Right lobe of liver (tissue), 6 donors: ENCODE measurements around the gene VWA8. TPM values are rescaled to one million over a fixed set of nuclear protein-coding genes. Genes with fewer than 3 reads are reported as not detected.
"Not testable (repeated sequence)": the region's sequence is repeated elsewhere in the genome, so short reads cannot be mapped to it uniquely, and the experiment has no call there.

Source experiments
- ATAC-seq, 4 donors: fragments of 200-7000 bp; cut with Tn5 transposase; one replicate each; pipeline ENCODE4 v1.9.1; 2020; ENCODE audit warnings: mild to moderate bottlenecking in 4 of 4, moderate library complexity in 4 of 4
- DNase-seq, 3 donors: peaks; one replicate each; pipeline ENCODE4 v3.0.0-alpha.2; 2020
- H3K27ac ChIP-seq, 3 donors: fragments of 200-600 bp; one replicate each; pipeline ENCODE4 v1.8.0; 2022
- H3K27me3 ChIP-seq, 2 donors: fragments of 200-600 bp; one replicate each; pipeline ENCODE4 v1.8.0; 2022
- H3K36me3 ChIP-seq, 4 donors: fragments of 200-600 bp; sonication (generic) in 1 of 4; one replicate each; pipeline versions ENCODE4 v1.5.1 to v1.8.0; 2017 to 2022; ENCODE audit warnings: control low read depth in 1 of 4
- H3K4me1 ChIP-seq, 4 donors: fragments of 200-600 bp; sonication (generic) in 1 of 4; one replicate each; pipeline versions ENCODE4 v1.5.1 to v1.8.0; 2017 to 2022; ENCODE audit warnings: control low read depth in 1 of 4
- H3K4me3 ChIP-seq, 3 donors: fragments of 200-600 bp; one replicate each; pipeline ENCODE4 v1.8.0; 2022
- H3K9me3 ChIP-seq, 4 donors: fragments of 200-600 bp; sonication (generic) in 1 of 4; one replicate each; pipeline versions ENCODE4 v1.5.1 to v1.8.0; 2017 to 2022; ENCODE audit warnings: control low read depth in 1 of 4
- CTCF ChIP-seq, 4 donors: fragments of 200-600 bp in 3 of 4; fragments of 450-650 bp in 1 of 4; IDR thresholded peaks; one replicate each; pipeline versions ENCODE4 v1.5.1 to v1.8.0; 2016 to 2022; ENCODE audit warnings: antibody characterized with exemption in 4 of 4, mild to moderate bottlenecking in 2 of 4
- POLR2A ChIP-seq: fragments of 450-650 bp; IDR thresholded peaks from one replicate; pipeline ENCODE4 v1.6.1; 2017; ENCODE audit warnings: antibody characterized with exemption, mild to moderate bottlenecking
- WGBS: methylation state at CpG from one replicate; pipeline ENCODE4 v1.1.6; 2018; ENCODE audit warnings: low coverage, low lambda C conversion rate; ENCODE audit not compliant: insufficient coverage; ENCODE audit errors: missing lambda C conversion rate; 5-methylcytosine and 5-hydroxymethylcytosine counted together
- intact Hi-C, 2 donors: fragments of 100-400 bp; cut with DNase I; formaldehyde crosslinking; loops; one replicate each; pipeline versions ENCODE4 v1.11.2 to v1.14.1; 2022
- total RNA-seq, 6 experiments: library from RNA; depleted of rRNA in 2 of 6; stranded (reverse); fragments of >200 nt in 2 of 6; fragmentation: NEBNext Ultra II Directional in 3 of 6; extraction: Animal tissue kit (Norgen Biotek cat#: 25700) in 3 of 6; gene quantifications; one replicate each; pipeline versions ENCODE4 v1.1.0 to v1.2.4, GENCODE V29; 2016 to 2023
- donor health status: DM: no; HTN: yes; CAD: no.
- donor health status: DM: no; HTN: no; CAD: no.
- donor health status: DM: no; HTN: no; CAD: no.
- donor health status: DM: no; HTN: yes; CAD: no.
- donor health status: DM: no; HTN: yes; CAD: no.

VWA8 gene
- total RNA-seq, 6 experiments from 2014 or later, result 19.4 to 33.8 (median 30.8) TPM

GRCh38 chr13:41897126-41897525, 63.8 kb downstream of the VWA8 start:
- WGBS, result 93% methylated on average over 2 of the region's 2 CpGs
- H3K36me3 ChIP-seq, result no peaks in the 10 kb centered on the region
- H3K4me1 ChIP-seq, result peaks cover 0 to 5% (median 0%) of the 10 kb centered on the region in 4 donors
- no peaks in the 10 kb centered on the region for H3K9me3 ChIP-seq
- ATAC-seq (no peak), DNase-seq (no peak)
- H3K4me3 ChIP-seq, result no peak overlapping the region
- no peak overlapping the region for H3K27ac ChIP-seq
- no peaks in the 10 kb centered on the region for H3K27me3 ChIP-seq
- TF ChIP-seq CTCF (IDR thresholded peaks at IDR 0.05) (no peak), POLR2A (no peak)
- intact Hi-C loops, result no loop called here

GRCh38 chr13:41895478-41895877, 65.4 kb downstream of the VWA8 start:
- no peak for TF ChIP-seq POLR2A
- TF ChIP-seq CTCF (IDR thresholded peaks at IDR 0.05), result no peak
- Histone ChIP-seq H3K4me3 (no peak overlapping the region), H3K4me1 (no peaks in the 10 kb centered on the region), H3K27me3 (no peaks in the 10 kb centered on the region), H3K9me3 (no peaks in the 10 kb centered on the region), H3K27ac (no peak overlapping the region), H3K36me3 (peaks cover 0 to 8% (median 2%) of the 10 kb centered on the region in 4 donors)
- intact Hi-C loops, result no loop called here
- ATAC-seq (no peak), DNase-seq (no peak)
- WGBS, result 86% methylated on average over 1 of the region's 1 CpG

GRCh38 chr13:41891119-41891518, 69.8 kb downstream of the VWA8 start:
- Histone ChIP-seq H3K27ac (no peak overlapping the region), H3K36me3 (peaks cover 0 to 12% (median 6%) of the 10 kb centered on the region in 4 donors), H3K4me1 (no peaks in the 10 kb centered on the region), H3K27me3 (no peaks in the 10 kb centered on the region), H3K9me3 (no peaks in the 10 kb centered on the region), H3K4me3 (no peak overlapping the region)
- DNase-seq, result no peak
- intact Hi-C loops, result no loop called here
- TF ChIP-seq POLR2A (no peak), CTCF (IDR thresholded peaks at IDR 0.05) (no peak)
- WGBS, result 100% methylated on average over 4 of the region's 4 CpGs
- ATAC-seq, result no peak

GRCh38 chr13:41883147-41883546, 77.8 kb downstream of the VWA8 start:
- no peaks in the 10 kb centered on the region for H3K4me1 ChIP-seq
- no peak overlapping the region for H3K4me3 ChIP-seq
- intact Hi-C loops, result no loop called here
- H3K27me3 ChIP-seq, result no peaks in the 10 kb centered on the region
- H3K9me3 ChIP-seq, result no peaks in the 10 kb centered on the region
- DNase-seq (no peak), ATAC-seq (no peak)
- peaks cover 0 to 28% (median 6%) of the 10 kb centered on the region in 4 donors for H3K36me3 ChIP-seq
- no peak for TF ChIP-seq CTCF (IDR thresholded peaks at IDR 0.05)
- TF ChIP-seq POLR2A, result no peak
- H3K27ac ChIP-seq, result no peak overlapping the region

- DNase-seq, H3K27ac ChIP-seq, ATAC-seq, H3K4me1 ChIP-seq, H3K27me3 ChIP-seq, H3K9me3 ChIP-seq, intact Hi-C loops, H3K4me3 ChIP-seq: not testable (repeated sequence)
- H3K36me3 ChIP-seq, result peaks cover 0 to 28% (median 6%) of the 10 kb centered on the region in 4 donors
- no CpG with 5 or more reads among the region's 32 CpGs for WGBS
Observed at GRCh38 chr13:41881890-41882289, 79.0 kb downstream of the VWA8 start.
